ENCODE data around the gene FARS2. TPM values are rescaled to one million over a fixed set of nuclear protein-coding genes. Genes with fewer than 3 reads are reported as not detected.

The FARS2 gene
- total and polyA plus RNA-seq, 2 of the 13 experiments (the other 11 are each of a cell fraction or from before 2014, with no cell fraction given), result 15.4 to 26.0 TPM

DNA sequence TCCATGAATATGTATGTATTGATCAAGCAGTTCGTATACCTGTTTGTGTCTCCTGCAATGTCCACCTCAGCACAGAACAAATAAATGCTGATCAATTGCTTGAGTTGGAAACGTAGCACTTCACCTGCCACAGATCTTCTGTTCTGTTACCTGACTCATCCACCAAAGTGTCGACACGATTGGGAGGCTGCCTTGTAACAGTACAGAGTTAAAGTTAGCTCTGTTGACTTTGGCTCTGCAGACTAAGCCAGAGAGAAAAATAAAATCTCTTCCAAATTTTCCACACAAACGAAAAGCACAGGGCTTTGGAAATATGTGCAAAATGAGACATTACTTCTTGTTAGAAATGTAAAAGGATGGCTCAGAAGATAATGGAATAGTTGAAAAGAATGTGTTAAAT is 500.1 kb downstream of the FARS2 start:
- DNase-seq (ENCODE audit: low spot score) (no peak), ATAC-seq (no peak), FAIRE-seq (peak; percentile 44)
- H3K79me2 ChIP-seq (ENCODE audit: insufficient read depth, low read length), result no peaks in the 10 kb centered on the region
- H2AFZ ChIP-seq (ENCODE audit: low read length), result no peak overlapping the region
- H3K4me2 ChIP-seq (ENCODE audit: low read depth, low read length), result no peak overlapping the region
- ChIA-PET CTCF (ENCODE audit: low intra/inter-chr PET ratio, low total read pairs) (no interaction called here), POLR2A (no interaction called here)
- TF ChIP-seq PAWR (CRISPR knock-in tag; IDR thresholded peaks at IDR 0.05; ENCODE audit: borderline replicate concordance) (no peak), ZNF24 (IDR thresholded peaks at IDR 0.05) (no peak), ZNF841 (CRISPR knock-in tag; IDR thresholded peaks at IDR 0.05; ENCODE audit: borderline replicate concordance) (no peak), ZNF253 (CRISPR knock-in tag; IDR thresholded peaks at IDR 0.05; ENCODE audit: borderline replicate concordance) (no peak), RBFOX2 (IDR thresholded peaks at IDR 0.05; ENCODE audit: low read depth, low read length) (no peak)
- TF ChIP-seq, protein P1, sequence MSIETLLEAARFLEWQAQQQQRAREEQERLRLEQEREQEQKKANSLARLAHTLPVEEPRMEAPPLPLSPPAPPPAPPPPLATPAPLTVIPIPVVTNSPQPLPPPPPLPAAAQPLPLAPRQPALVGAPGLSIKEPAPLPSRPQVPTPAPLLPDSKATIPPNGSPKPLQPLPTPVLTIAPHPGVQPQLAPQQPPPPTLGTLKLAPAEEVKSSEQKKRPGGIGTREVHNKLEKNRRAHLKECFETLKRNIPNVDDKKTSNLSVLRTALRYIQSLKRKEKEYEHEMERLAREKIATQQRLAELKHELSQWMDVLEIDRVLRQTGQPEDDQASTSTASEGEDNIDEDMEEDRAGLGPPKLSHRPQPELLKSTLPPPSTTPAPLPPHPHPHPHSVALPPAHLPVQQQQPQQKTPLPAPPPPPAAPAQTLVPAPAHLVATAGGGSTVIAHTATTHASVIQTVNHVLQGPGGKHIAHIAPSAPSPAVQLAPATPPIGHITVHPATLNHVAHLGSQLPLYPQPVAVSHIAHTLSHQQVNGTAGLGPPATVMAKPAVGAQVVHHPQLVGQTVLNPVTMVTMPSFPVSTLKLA (IDR thresholded peaks at IDR 0.05), result no peak
- TF ChIP-seq, protein P2, sequence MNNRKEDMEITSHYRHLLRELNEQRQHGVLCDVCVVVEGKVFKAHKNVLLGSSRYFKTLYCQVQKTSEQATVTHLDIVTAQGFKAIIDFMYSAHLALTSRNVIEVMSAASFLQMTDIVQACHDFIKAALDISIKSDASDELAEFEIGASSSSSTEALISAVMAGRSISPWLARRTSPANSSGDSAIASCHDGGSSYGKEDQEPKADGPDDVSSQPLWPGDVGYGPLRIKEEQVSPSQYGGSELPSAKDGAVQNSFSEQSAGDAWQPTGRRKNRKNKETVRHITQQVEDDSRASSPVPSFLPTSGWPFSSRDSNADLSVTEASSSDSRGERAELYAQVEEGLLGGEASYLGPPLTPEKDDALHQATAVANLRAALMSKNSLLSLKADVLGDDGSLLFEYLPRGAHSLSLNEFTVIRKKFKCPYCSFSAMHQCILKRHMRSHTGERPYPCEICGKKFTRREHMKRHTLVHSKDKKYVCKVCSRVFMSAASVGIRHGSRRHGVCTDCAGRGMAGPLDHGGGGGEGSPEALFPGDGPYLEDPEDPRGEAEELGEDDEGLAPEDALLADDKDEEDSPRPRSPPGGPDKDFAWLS (CRISPR knock-in tag; IDR thresholded peaks at IDR 0.05; ENCODE audit: borderline replicate concordance), result no peak
- H3K9me3 ChIP-seq (ENCODE audit: low read length), result no peaks in the 10 kb centered on the region
- H3K9ac ChIP-seq (ENCODE audit: insufficient read depth, low read depth, low read length), result no peak overlapping the region
- H4K20me1 ChIP-seq (ENCODE audit: insufficient read depth, low read length), result no peaks in the 10 kb centered on the region
- no TSS peak for BruUV-seq (replicated peaks)
- H3K4me1 ChIP-seq (ENCODE audit: insufficient read depth, low read length), result no peaks in the 10 kb centered on the region
- in situ Hi-C loops (cut with HindIII; ENCODE audit: extremely low pct_ligation_motif_present, low pct_unique_long_range_greater_than_20kb), result no loop called here
- intact Hi-C loops (cut with micrococcal nuclease; ENCODE audit: unreplicated experiment), result no loop called here
- no peaks in the 10 kb centered on the region for H3K36me3 ChIP-seq (replicated peaks in 1 of 2; ENCODE audit: control insufficient read depth in 1 of 2, insufficient read depth in 2 of 2, low read length in 2 of 2)
- H3K4me3 ChIP-seq (replicated peaks in 1 of 3; ENCODE audit: insufficient read depth in 1 of 3, low read depth in 2 of 3, low read length in 3 of 3), result no peak overlapping the region
- no peak overlapping the region for H3K27ac ChIP-seq (ENCODE audit: extremely low read length, insufficient read depth, low read length)
- H3K27me3 ChIP-seq (ENCODE audit: control insufficient read depth in 1 of 2, insufficient read depth in 2 of 2, low read length in 2 of 2), result no peaks in the 10 kb centered on the region
- 78% methylated on average over 5 of the region's 5 CpGs for WGBS (ENCODE audit: low lambda C conversion rate)

Measured in HepG2 (cell line).